Measurements from ENCODE around the gene FGFBP3.

FGFBP3 gene

GRCh38 chr10:91923371-91924211 lies 14.3 kb upstream of the FGFBP3 start, which contains the start of gene BTAF1:
Gene BTAF1, plus strand, starts transcription at chr10:91923770. Its CDS starts 307 bp downstream, at chr10:91924077.
- no peak for TF ChIP-seq CTCF (conservative IDR thresholded peaks at IDR 0.05; ENCODE audit: low read depth, low read length)
- peak within 1 kb of the TSS; percentile 80 for H3K4me3 ChIP-seq (ENCODE audit: low read length)
- DNase-seq (ENCODE audit: low read depth): peak; percentile 81

GRCh38 chr10:91919651-91920050 lies 10.4 kb upstream of the FGFBP3 start:
- DNase-seq (ENCODE audit: low read depth): no peak
- H3K4me3 ChIP-seq (ENCODE audit: low read length): no peak overlapping the region
- TF ChIP-seq CTCF (conservative IDR thresholded peaks at IDR 0.05; ENCODE audit: low read depth, low read length): no peak

- no peak overlapping the region for H3K4me3 ChIP-seq (ENCODE audit: low read length)
- no peak for DNase-seq (ENCODE audit: low read depth)
- no peak for TF ChIP-seq CTCF (conservative IDR thresholded peaks at IDR 0.05; ENCODE audit: low read depth, low read length)
Measured at GRCh38 chr10:91910467-91910866, 1.2 kb upstream of the FGFBP3 start.

GRCh38 chr10:91908337-91909116 lies 759 bp downstream of the FGFBP3 start:
- peak overlapping the region; percentile 56 for H3K4me3 ChIP-seq (ENCODE audit: low read length)
- DNase-seq (ENCODE audit: low read depth): no peak
- peak; percentile 33 for TF ChIP-seq CTCF (conservative IDR thresholded peaks at IDR 0.05; ENCODE audit: low read depth, low read length)

GRCh38 chr10:91907914-91908336 lies 1.4 kb downstream of the FGFBP3 start:
- peak overlapping the region; percentile 56 for H3K4me3 ChIP-seq (ENCODE audit: low read length)
- DNase-seq (ENCODE audit: low read depth): no peak
- no peak for TF ChIP-seq CTCF (conservative IDR thresholded peaks at IDR 0.05; ENCODE audit: low read depth, low read length)

GRCh38 chr10:91907033-91907594 lies 2.2 kb downstream of the FGFBP3 start:
- H3K4me3 ChIP-seq (ENCODE audit: low read length): no peak overlapping the region
- no peak for TF ChIP-seq CTCF (conservative IDR thresholded peaks at IDR 0.05; ENCODE audit: low read depth, low read length)
- no peak for DNase-seq (ENCODE audit: low read depth)
